Effector CD4-positive, alpha-beta T cell (primary cell): ENCODE results near the gene FGF7. TPM values are rescaled to one million over a fixed set of nuclear protein-coding genes. Genes with fewer than 3 reads are reported as not detected.
"Not testable (repeated sequence)": the region's sequence is repeated elsewhere in the genome, so short reads cannot be mapped to it uniquely, and the experiment has no call there.

ENCODE experiments used
- DNase-seq: peaks from one replicate; pipeline ENCODE4 v3.0.0-alpha.2; 2020
- total RNA-seq: gene quantifications from one replicate; lab custom pipeline; 2026; lab: John Stamatoyannopoulos, UW

The FGF7 gene
- total RNA-seq, result not detected

GRCh38 chr15:49423021-49423420 lies at the start of gene FGF7:
Gene FGF7, plus strand, starts transcription at chr15:49423242. Its CDS starts 1,056 bp downstream, at chr15:49424298.
- DNase-seq, result no peak

GRCh38 chr15:49379996-49380395 lies 43.0 kb upstream of the FGF7 start:
- no peak for DNase-seq

GRCh38 chr15:49380912-49381311 lies 42.1 kb upstream of the FGF7 start:
- no peak for DNase-seq

- no peak for DNase-seq
Observed at GRCh38 chr15:49382394-49382793, 40.6 kb upstream of the FGF7 start.

GRCh38 chr15:49383266-49383665 lies 39.8 kb upstream of the FGF7 start:
- no peak for DNase-seq

- DNase-seq, result no peak
Observed at GRCh38 chr15:49387471-49387870, 35.6 kb upstream of the FGF7 start.

GRCh38 chr15:49402515-49403296 lies 20.3 kb upstream of the FGF7 start:
- DNase-seq, result not testable (repeated sequence)

- DNase-seq, result no peak
Observed at GRCh38 chr15:49406352-49407118, 16.5 kb upstream of the FGF7 start.

GRCh38 chr15:49410641-49411040 lies 12.4 kb upstream of the FGF7 start:
- no peak for DNase-seq

GRCh38 chr15:49412797-49413196 lies 10.2 kb upstream of the FGF7 start:
- DNase-seq, result no peak

- no peak for DNase-seq
Observed at GRCh38 chr15:49415149-49415548, 7.9 kb upstream of the FGF7 start.

GRCh38 chr15:49415638-49416037 lies 7.4 kb upstream of the FGF7 start:
- no peak for DNase-seq

GRCh38 chr15:49418811-49419210 lies 4.2 kb upstream of the FGF7 start:
- DNase-seq, result no peak

GRCh38 chr15:49421991-49422390 lies 1.1 kb upstream of the FGF7 start:
- DNase-seq, result no peak

GRCh38 chr15:49423901-49424550 lies 984 bp downstream of the FGF7 start:
- no peak for DNase-seq

GRCh38 chr15:49424954-49425353 lies 1.9 kb downstream of the FGF7 start:
- no peak for DNase-seq

GRCh38 chr15:49427372-49427771 lies 4.3 kb downstream of the FGF7 start:
- DNase-seq, result no peak

- no peak for DNase-seq
Observed at GRCh38 chr15:49428409-49429095, 5.5 kb downstream of the FGF7 start.

- no peak for DNase-seq
Observed at GRCh38 chr15:49430046-49430445, 7.0 kb downstream of the FGF7 start.

GRCh38 chr15:49435174-49435573 lies 12.1 kb downstream of the FGF7 start:
- no peak for DNase-seq

- no peak for DNase-seq
Observed at GRCh38 chr15:49436751-49437150, 13.7 kb downstream of the FGF7 start.

GRCh38 chr15:49438962-49439631 lies 16.1 kb downstream of the FGF7 start:
- DNase-seq, result no peak
